ENCODE measurements around the gene ICA1.

ICA1 gene

GRCh38 chr7:8197994-8198698 is 63.8 kb downstream of the ICA1 start:
- no peak for DNase-seq

GRCh38 chr7:8192897-8193296 is 69.1 kb downstream of the ICA1 start:
- no peak for DNase-seq

- DNase-seq = peak; percentile 30
Observed at GRCh38 chr7:8190119-8190895, 71.7 kb downstream of the ICA1 start.

- DNase-seq = no peak
Observed at GRCh38 chr7:8189625-8190024, 72.3 kb downstream of the ICA1 start.

GRCh38 chr7:8185926-8186683 is 75.9 kb downstream of the ICA1 start:
- no peak for DNase-seq

- no peak for DNase-seq
Observed at GRCh38 chr7:8184221-8184620, 77.7 kb downstream of the ICA1 start.

- no peak for DNase-seq
Observed at GRCh38 chr7:8179486-8179885, 82.5 kb downstream of the ICA1 start.

- no peak for DNase-seq
Observed at GRCh38 chr7:8178353-8178752, 83.6 kb downstream of the ICA1 start.

- DNase-seq = no peak
Observed at GRCh38 chr7:8177109-8177933, 84.6 kb downstream of the ICA1 start.

GRCh38 chr7:8176370-8177081 is 85.4 kb downstream of the ICA1 start:
- no peak for DNase-seq

- DNase-seq = no peak
Observed at GRCh38 chr7:8175929-8176369, 86.0 kb downstream of the ICA1 start.

GRCh38 chr7:8172372-8173354 is 89.3 kb downstream of the ICA1 start:
- DNase-seq = no peak

- DNase-seq = no peak
Observed at GRCh38 chr7:8169171-8169570, 92.8 kb downstream of the ICA1 start.

- no peak for DNase-seq
Observed at GRCh38 chr7:8168336-8168735, 93.6 kb downstream of the ICA1 start.

GRCh38 chr7:8165150-8165549 is 96.8 kb downstream of the ICA1 start:
- DNase-seq = no peak

GRCh38 chr7:8162181-8162580 is 99.8 kb downstream of the ICA1 start:
- no peak for DNase-seq

GRCh38 chr7:8161364-8161828 is 100.6 kb downstream of the ICA1 start:
- no peak for DNase-seq

GRCh38 chr7:8160779-8161345 is 101.1 kb downstream of the ICA1 start:
- no peak for DNase-seq

- no peak for DNase-seq
Observed at GRCh38 chr7:8160250-8160649, 101.7 kb downstream of the ICA1 start.

GRCh38 chr7:8159595-8159994 is 102.4 kb downstream of the ICA1 start:
- no peak for DNase-seq
